ENCODE results near the gene ROR2.

The ROR2 gene

DNA sequence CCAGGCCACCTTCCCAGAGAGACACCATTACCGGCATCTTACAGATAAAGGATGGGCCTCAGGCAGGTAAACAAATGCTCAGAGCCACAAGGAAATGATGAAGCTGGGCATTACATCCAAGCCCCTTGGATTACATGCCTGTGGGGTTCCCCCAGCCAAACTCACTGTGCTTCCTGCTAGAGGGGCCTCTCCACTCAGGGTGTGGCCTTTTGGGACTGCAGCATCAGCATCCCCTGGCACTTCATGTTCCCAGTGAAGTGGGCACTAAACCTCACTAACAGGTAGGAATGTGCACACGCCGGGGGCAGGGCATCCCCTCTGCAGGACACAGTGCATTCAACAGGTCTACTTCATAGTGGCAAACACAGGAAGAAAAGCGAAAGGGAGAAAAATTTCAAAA, 125.9 kb downstream of the ROR2 start:
- no peaks in the 10 kb centered on the region for H3K9me3 ChIP-seq (ENCODE audit: insufficient read depth, low read length, severe bottlenecking)
- no peaks in the 10 kb centered on the region for H3K27me3 ChIP-seq (ENCODE audit: insufficient read depth, low read length, poor library complexity)
- ATAC-seq (ENCODE audit: insufficient read depth, low read depth) = no peak
- no peaks in the 10 kb centered on the region for H3K36me3 ChIP-seq (ENCODE audit: insufficient read depth, low read length)
- TF ChIP-seq EZH2 (IDR thresholded peaks at IDR 0.05; ENCODE audit: borderline replicate concordance, low read depth, low read length, severe bottlenecking) = no peak
- TF ChIP-seq, protein P1, sequence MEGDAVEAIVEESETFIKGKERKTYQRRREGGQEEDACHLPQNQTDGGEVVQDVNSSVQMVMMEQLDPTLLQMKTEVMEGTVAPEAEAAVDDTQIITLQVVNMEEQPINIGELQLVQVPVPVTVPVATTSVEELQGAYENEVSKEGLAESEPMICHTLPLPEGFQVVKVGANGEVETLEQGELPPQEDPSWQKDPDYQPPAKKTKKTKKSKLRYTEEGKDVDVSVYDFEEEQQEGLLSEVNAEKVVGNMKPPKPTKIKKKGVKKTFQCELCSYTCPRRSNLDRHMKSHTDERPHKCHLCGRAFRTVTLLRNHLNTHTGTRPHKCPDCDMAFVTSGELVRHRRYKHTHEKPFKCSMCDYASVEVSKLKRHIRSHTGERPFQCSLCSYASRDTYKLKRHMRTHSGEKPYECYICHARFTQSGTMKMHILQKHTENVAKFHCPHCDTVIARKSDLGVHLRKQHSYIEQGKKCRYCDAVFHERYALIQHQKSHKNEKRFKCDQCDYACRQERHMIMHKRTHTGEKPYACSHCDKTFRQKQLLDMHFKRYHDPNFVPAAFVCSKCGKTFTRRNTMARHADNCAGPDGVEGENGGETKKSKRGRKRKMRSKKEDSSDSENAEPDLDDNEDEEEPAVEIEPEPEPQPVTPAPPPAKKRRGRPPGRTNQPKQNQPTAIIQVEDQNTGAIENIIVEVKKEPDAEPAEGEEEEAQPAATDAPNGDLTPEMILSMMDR (IDR thresholded peaks at IDR 0.05; ENCODE audit: borderline replicate concordance, extremely low read depth, low read length, poor library complexity, severe bottlenecking) = no peak
- H3K27ac ChIP-seq (ENCODE audit: low read length) = no peak overlapping the region
- no peak overlapping the region for H3K4me2 ChIP-seq (ENCODE audit: insufficient read depth, low read length)
- no peak overlapping the region for H3K9ac ChIP-seq (ENCODE audit: low read depth, low read length)
- no peaks in the 10 kb centered on the region for H4K20me1 ChIP-seq (ENCODE audit: insufficient read depth, low read length)
- H2AFZ ChIP-seq (ENCODE audit: low read depth, low read length) = no peak overlapping the region
- H3K4me3 ChIP-seq (ENCODE audit: low read depth in 1 of 2, low read length in 2 of 2) = no peak overlapping the region
- H3K4me1 ChIP-seq (ENCODE audit: insufficient read depth, low read length) = no peaks in the 10 kb centered on the region
- no peak for DNase-seq
- no peaks in the 10 kb centered on the region for H3K79me2 ChIP-seq (ENCODE audit: insufficient read depth, low read length)

DNA sequence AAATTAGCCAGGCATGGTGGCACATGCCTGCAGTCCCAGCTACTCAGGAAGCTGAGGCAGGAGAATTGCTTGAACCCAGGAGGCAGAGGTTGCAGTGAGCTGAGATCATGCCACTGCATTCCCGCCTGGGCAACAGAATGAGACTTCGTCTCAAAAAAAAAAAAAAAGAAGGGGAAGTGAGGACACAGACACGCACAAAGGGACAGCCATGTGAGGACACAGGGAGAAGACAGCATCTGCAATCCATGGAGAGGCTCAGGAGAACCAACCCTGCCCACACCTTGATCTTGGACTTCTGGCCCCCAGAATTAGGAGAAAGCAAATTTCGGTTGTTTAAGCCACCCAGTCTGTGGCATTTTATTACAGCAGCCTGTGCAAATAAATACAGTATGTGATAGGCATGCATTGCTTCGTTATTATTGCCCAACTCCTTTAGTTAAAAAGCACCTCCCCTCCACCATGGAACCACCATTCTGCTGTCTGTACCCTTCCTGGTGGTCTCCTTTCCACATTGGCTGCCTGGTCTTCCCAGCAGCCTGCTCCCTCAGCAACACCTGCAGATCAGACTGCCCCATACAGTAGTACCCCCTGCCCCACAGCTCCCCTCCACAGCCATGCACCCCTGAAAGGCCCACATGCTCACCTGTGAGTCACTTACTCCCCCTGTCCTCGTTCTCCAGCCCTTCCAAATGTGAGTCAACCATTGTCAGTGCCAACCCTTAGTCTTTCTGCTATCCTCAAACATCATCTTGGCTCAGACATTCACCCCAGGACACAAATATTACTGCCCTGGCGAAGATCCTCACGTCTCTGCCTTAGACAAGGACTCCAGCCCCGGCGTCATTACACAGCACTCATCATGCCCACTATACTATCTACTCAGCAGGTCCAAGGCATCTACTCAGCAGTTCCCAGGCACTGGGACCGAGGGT, 128.8 kb downstream of the ROR2 start:
- ATAC-seq (ENCODE audit: insufficient read depth, low read depth) = no peak
- H3K27ac ChIP-seq (ENCODE audit: low read length) = no peak overlapping the region

DNA sequence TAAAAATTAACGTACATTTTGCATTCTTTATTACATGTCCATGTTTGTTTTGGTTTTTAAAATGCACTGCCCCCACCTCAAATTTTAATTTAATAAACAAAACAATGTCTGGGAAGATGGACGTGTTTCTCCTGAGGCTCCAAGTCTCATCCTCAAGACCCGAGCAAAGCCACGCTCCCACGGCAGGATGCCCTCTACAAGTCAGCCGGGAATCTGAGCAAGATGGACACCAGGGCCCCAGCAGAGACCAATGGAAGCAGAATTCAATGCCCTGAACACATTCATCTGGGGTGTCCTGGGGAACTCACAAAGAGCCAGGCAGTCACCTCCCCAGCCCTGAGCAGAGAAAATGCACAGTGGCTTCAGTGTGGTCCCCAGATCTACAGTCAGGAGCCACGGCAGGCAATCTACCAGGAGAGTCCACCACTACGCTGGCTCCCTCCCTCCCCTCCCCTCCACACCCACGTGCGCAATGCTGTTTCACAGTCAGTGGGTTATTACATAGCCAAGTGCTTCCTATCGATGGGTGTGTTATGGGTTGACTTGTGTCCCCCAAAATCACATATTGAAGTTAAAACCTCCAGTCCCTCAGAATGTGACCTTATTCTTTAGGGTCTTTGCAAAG, 129.8 kb downstream of the ROR2 start:
- H3K4me3 ChIP-seq (ENCODE audit: low read depth in 1 of 2, low read length in 2 of 2) = no peak overlapping the region

More for the DNA sequence above, 128.8 kb downstream of the ROR2 start:
- no peak for DNase-seq
- H3K4me1 ChIP-seq (ENCODE audit: insufficient read depth, low read length) = no peaks in the 10 kb centered on the region
- H3K27me3 ChIP-seq (ENCODE audit: insufficient read depth, low read length, poor library complexity) = no peaks in the 10 kb centered on the region
- no peaks in the 10 kb centered on the region for H3K36me3 ChIP-seq (ENCODE audit: insufficient read depth, low read length)
- no peak overlapping the region for H3K4me3 ChIP-seq (ENCODE audit: low read depth in 1 of 2, low read length in 2 of 2)
- H4K20me1 ChIP-seq (ENCODE audit: insufficient read depth, low read length) = no peaks in the 10 kb centered on the region
- H3K4me2 ChIP-seq (ENCODE audit: insufficient read depth, low read length) = no peak overlapping the region
- no peak overlapping the region for H3K9ac ChIP-seq (ENCODE audit: low read depth, low read length)
- no peaks in the 10 kb centered on the region for H3K79me2 ChIP-seq (ENCODE audit: insufficient read depth, low read length)
- TF ChIP-seq, protein P1 (IDR thresholded peaks at IDR 0.05; ENCODE audit: borderline replicate concordance, extremely low read depth, low read length, poor library complexity, severe bottlenecking) = no peak
- no peak for TF ChIP-seq EZH2 (IDR thresholded peaks at IDR 0.05; ENCODE audit: borderline replicate concordance, low read depth, low read length, severe bottlenecking)
- no peak overlapping the region for H2AFZ ChIP-seq (ENCODE audit: low read depth, low read length)
- no peaks in the 10 kb centered on the region for H3K9me3 ChIP-seq (ENCODE audit: insufficient read depth, low read length, severe bottlenecking)

More for the DNA sequence above, 129.8 kb downstream of the ROR2 start:
- H3K4me2 ChIP-seq (ENCODE audit: insufficient read depth, low read length) = no peak overlapping the region
- H3K9ac ChIP-seq (ENCODE audit: low read depth, low read length) = no peak overlapping the region
- H3K36me3 ChIP-seq (ENCODE audit: insufficient read depth, low read length) = no peaks in the 10 kb centered on the region
- no peak for ATAC-seq (ENCODE audit: insufficient read depth, low read depth)
- H3K9me3 ChIP-seq (ENCODE audit: insufficient read depth, low read length, severe bottlenecking) = no peaks in the 10 kb centered on the region
- no peaks in the 10 kb centered on the region for H3K79me2 ChIP-seq (ENCODE audit: insufficient read depth, low read length)
- no peak overlapping the region for H3K27ac ChIP-seq (ENCODE audit: low read length)
- no peaks in the 10 kb centered on the region for H3K4me1 ChIP-seq (ENCODE audit: insufficient read depth, low read length)
- no peaks in the 10 kb centered on the region for H4K20me1 ChIP-seq (ENCODE audit: insufficient read depth, low read length)
- TF ChIP-seq, protein P1 (IDR thresholded peaks at IDR 0.05; ENCODE audit: borderline replicate concordance, extremely low read depth, low read length, poor library complexity, severe bottlenecking) = no peak
- TF ChIP-seq EZH2 (IDR thresholded peaks at IDR 0.05; ENCODE audit: borderline replicate concordance, low read depth, low read length, severe bottlenecking) = no peak
- no peak for DNase-seq
- H3K27me3 ChIP-seq (ENCODE audit: insufficient read depth, low read length, poor library complexity) = no peaks in the 10 kb centered on the region
- H2AFZ ChIP-seq (ENCODE audit: low read depth, low read length) = no peak overlapping the region
